GM18498 (cell line): ENCODE measurements around the gene OR5H14.
"Not testable (repeated sequence)": the region's sequence is repeated elsewhere in the genome, so short reads cannot be mapped to it uniquely, and the experiment has no call there.

Source experiments
- ATAC-seq: cut with Tn5 transposase; IDR thresholded peaks from one replicate; pipeline ENCODE4 v1.9.1; 2021; ENCODE audit warnings: mild to moderate bottlenecking, moderate library complexity; ENCODE audit not compliant: unreplicated experiment

Gene OR5H14

DNA sequence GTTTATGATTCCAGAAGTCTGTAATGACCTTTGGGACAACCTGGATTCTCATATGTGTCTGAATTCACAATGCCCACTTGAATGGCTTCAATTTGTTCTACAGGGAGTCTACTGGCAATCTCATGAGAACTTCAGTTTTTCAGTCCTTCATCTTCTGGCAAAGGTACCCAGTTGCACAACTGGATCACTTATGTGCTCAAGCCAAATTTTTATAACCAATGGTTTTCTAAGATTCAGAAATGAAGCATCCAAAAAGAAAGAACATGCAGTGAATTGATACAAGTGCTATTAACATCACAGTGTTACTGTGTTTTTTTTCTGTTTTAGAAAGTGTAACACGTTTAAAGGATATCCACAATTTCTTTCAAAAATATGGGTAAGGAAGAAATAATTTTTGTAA, at the start of gene OR5H14:
TSS of gene OR5H14 (plus strand) at position 301 of the 400 bp plus-strand sequence. CDS start 1,907 bp downstream, outside the sequence.
- no peak for ATAC-seq

GRCh38 chr3:98099848-98100247, 47.4 kb upstream of the OR5H14 start:
- no peak for ATAC-seq

GRCh38 chr3:98108162-98108561, 39.1 kb upstream of the OR5H14 start:
- no peak for ATAC-seq

DNA sequence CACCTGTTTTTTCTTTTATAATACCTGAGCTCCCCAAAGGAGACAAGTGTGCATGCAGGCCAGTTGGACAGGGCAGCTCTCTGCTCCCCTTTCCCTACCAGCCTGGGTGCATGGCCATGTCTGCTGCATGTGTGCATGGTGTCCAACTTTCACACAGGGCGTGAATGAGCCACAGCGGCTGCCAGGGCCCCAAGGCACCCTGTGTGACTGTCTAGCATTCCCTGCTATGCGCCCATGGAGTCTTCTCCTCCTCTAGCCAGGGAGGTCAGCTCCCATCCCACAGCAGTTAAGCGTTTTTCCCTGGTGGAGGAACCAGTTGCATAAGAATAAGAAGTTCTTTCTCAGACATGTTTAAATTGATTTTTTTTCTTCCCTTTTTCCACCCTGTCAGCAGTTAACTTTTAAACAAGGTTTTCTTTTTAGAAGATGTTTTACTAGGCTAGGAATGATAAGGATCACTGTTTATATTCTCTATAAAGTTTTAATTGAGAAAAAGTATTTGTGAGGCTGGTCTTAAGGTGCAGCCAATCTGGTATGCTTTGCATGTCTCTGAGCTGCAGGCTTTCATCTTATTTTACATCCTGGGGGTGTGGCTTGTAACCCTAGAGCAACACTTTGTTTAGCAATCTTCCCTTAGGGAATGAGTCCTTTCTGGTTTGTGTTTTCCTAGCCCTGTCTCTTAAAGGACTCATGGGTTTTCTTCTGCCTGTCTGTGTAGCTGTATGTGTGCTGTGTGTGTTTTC, 37.3 kb upstream of the OR5H14 start:
- ATAC-seq, result no peak

GRCh38 chr3:98110550-98110908, 36.8 kb upstream of the OR5H14 start:
- ATAC-seq, result no peak

DNA sequence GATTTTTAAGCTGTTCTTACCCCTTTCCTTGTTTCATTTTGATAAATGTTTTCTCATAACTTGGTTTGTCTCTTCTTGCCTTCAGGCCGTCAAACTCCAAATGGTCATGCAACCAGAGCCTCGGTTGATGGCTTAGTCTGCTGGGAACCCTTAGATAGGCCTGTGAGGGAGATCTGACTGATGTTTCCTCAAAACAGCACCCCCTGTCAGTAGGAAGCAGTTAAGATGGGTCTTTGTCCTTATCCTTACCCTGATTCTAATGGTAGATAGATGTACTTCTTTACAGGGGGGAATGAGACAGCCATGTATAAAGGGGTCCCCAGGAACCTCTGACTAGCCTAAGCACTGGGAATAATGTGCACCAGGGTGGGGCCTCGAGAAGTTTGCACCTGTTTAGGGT, 33.0 kb upstream of the OR5H14 start:
- no peak for ATAC-seq

DNA sequence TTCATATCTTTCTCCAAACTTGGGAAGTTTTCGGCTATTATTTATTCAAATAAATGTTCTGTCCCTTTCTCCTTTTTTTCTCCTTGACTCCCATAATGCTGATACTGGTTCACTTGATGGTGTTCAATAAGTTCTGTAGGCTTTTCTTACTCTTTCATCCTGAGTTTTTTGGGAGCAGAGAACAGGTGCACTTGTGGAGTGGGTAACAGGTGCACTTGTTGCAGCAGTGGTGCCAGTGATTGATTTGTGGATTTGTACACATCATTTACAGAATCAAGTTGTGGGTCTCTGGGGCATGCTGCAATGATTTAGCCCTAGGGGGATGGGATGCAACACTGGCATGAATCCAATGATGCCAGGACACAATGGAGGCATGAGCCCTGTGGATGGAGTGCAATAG, 31.6 kb upstream of the OR5H14 start:
- ATAC-seq, result no peak

DNA sequence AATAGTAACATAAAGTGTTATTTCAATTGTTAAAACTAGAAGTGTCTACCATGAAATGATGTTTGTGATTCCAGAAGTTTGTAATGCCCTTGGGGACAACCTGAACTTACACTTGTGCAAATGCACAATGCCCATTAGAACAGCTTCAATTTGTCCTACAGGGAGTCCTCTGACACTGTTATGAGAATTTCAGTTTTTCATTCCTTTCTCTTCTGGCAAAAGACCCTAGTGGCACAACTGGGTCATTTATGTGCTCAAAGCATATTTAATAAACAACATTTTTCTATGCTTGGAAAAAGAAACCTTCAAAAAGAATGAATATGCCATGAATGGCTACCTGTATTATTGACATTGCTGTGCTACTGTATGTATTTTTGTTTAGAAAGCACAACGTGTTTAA, 16.9 kb upstream of the OR5H14 start, which contains the start of gene OR5H1:
TSS of gene OR5H1 (plus strand) at position 301 of the 400 bp plus-strand sequence. CDS start 1,977 bp downstream, outside the sequence.
- no peak for ATAC-seq

DNA sequence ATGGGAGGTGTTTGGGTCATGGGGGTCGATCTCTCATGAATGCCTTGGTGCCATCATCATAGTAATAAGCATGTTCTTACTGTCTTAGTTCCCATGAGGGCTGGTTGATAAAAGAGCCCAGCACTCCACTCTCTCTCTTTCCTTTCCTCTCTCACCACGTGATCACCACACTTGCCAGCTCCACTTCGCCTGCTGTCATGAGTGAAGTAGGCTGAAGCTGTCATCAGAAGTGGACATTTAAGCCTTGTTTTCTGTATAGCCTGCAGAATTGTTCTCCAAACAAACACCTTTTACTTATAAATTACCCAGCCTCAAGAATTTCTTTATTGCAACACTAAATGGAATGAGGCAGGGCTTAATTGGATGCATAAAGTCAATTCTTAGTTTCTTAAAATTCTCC, 10.6 kb upstream of the OR5H14 start:
- no peak for ATAC-seq

GRCh38 chr3:98137826-98138557, 9.3 kb upstream of the OR5H14 start:
- not testable (repeated sequence) for ATAC-seq

DNA sequence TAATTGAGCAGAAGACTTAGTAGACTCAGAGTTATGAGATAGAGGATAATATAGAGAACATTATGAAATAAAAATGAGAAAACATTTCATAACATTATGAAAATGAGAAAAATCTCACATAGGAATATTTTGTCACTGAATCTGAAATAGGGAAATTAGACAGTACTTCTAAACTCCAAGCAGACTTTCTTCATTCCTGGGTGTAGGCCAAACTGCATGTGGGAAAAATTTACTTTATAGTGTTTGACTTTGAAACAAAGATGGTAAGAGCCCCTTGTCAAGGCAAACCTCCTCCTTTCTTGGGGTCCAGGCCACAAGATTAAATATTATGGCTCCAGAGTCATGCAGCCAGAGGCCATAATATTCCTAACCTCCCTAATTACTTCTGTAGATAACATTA, 6.7 kb upstream of the OR5H14 start:
- ATAC-seq, result no peak

DNA sequence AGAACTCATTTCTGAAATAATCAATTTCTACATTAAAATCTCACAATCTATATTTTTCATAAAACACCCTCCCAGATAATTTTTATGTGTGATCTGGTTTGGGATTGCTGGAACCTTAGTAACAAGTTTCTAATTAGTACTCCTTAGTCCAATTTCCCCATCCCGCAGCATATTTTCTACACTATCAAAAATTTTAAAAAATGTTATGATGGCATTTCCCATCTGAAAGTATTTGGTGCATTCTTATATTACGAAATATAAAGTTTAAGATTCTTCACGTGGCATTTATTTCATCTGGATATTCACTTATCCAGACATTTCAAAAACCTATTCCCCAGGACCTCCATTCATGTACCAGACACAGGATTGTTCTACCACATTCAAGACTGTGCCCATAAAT, 1.5 kb downstream of the OR5H14 start:
- no peak for ATAC-seq

DNA sequence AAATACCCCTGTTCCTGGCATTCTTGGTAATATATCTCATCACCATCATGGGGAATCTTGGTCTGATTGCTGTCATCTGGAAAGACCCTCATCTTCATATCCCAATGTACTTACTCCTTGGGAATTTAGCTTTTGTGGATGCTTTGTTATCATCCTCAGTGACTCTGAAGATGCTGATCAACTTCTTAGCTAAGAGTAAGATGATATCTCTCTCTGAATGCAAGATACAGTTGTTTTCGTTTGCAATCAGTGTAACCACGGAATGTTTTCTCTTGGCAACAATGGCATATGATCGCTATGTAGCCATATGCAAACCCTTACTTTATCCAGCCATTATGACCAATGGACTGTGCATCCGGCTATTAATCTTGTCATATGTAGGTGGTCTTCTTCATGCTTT, 2.2 kb downstream of the OR5H14 start:
- ATAC-seq, result not testable (repeated sequence)

DNA sequence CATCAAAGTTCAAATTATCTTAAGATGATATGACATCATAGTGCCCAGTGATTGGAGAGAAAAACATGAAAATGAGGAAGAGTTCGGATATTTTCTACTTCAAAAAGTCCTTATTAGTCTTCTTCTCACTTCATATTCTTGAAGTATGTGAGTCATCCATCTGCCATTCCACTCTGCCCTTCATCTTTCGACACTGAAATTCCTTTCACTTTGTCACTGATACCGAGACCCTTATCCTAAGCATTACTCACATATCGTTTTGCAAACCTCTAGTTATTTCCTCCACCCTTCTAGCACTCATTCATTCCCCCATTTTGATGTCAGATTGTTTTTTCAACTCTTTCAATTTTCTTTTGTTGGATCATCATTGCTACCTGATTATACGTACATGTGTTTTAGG, 4.0 kb downstream of the OR5H14 start:
- no peak for ATAC-seq

GRCh38 chr3:98166396-98166795, 19.1 kb downstream of the OR5H14 start, which contains the start of gene OR5H15:
OR5H15 (plus strand) TSS chr3:98166696; CDS start chr3:98168700, 2,004 bp downstream.
- no peak for ATAC-seq

- ATAC-seq, result no peak
Measured at GRCh38 chr3:98171071-98171470, 23.8 kb downstream of the OR5H14 start.

GRCh38 chr3:98172621-98173020, 25.3 kb downstream of the OR5H14 start:
- ATAC-seq, result no peak

- no peak for ATAC-seq
Measured at GRCh38 chr3:98180319-98180890, 33.1 kb downstream of the OR5H14 start.

- ATAC-seq, result no peak
Measured at GRCh38 chr3:98182196-98182595, 34.9 kb downstream of the OR5H14 start.

DNA sequence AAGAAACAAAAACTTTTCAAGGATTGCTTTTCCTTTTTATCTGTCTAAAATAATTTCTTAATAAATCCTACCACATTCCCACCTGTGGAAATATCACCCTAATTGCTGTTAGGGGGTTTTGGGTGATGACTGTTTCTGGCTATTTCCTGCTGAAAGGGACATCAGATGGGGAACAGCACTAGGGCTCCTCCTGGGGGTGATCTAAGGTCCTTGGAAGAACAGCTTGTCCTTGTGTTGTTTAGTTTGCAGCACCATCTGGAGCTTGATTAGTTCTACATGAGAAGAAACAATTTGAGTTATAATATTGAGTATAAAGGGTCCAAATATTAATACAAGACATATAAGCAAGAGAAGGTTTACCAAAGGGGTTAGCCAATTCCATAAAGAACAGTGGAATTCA, 37.9 kb downstream of the OR5H14 start:
- no peak for ATAC-seq

GRCh38 chr3:98188545-98188944, 41.3 kb downstream of the OR5H14 start:
- peak; percentile 74 for ATAC-seq

GRCh38 chr3:98190911-98191310, 43.6 kb downstream of the OR5H14 start:
- not testable (repeated sequence) for ATAC-seq
